HG03575 (cell line): ENCODE data around the gene EXD2.
"Not testable (repeated sequence)": the region's sequence is repeated elsewhere in the genome, so short reads cannot be mapped to it uniquely, and the experiment has no call there.

Experiments
- ATAC-seq: cut with Tn5 transposase; IDR thresholded peaks from one replicate; pipeline ENCODE4 v1.9.1; 2021; ENCODE audit not compliant: unreplicated experiment, insufficient number of reproducible peaks, low FRiP score; ENCODE audit errors: extremely low read depth

EXD2 gene

DNA sequence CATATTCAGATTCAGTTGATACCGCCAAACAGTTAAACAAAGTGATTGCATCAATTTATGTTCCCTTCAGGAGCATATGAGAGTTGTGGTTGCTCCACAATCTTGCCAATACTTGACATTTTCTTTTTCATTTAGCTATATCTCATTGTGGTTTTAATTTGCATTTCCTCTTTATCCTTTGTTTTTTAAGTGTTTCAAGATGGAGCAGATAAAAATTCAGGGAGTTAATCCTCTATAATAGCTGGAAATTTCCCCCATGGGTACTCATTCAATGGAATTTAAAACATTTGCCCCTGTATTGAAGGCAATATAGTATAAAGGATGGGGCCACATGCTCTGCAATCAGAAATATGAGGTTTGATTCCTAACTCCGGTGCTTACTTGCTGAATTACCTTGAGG is 1.1 kb upstream of the EXD2 start:
- ATAC-seq: no peak

DNA sequence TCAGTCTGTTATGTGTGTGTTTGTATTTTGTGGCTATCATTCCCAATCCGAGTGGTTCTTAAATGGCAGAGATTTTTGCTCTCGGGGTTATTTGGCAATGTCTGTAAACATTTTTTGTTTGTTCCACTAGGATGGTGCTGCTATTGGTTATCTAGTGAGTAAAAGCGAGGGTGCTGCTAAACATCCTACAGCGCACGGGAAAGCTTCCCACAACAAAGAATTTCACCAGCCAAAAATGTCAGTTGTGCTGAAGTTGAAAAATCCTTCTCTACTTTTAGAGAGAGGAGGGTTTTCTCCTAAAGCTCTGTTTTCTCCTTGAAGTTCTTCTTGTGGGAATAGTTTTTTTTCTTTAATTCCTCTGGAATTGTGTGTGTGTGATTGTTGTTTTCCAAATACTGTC is 2.4 kb downstream of the EXD2 start:
- no peak for ATAC-seq

DNA sequence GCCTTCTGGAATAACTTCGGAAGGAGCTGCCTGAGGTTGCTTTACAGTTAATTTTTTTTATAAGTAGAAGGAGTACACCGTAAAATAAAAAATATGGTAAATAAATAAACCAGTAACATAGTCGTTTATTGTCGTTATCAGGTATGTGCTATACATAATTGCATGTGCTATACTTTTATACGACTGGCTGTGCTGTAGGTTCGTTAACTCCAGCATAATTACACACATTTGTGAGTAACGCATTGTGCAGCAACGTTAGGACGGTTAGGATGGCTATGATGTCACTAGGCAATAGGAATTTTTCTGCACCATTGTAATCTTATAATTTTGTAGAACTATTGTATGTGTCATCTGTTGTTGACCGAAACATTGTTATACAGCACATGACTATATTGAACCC is 8.5 kb downstream of the EXD2 start:
- ATAC-seq: no peak

DNA sequence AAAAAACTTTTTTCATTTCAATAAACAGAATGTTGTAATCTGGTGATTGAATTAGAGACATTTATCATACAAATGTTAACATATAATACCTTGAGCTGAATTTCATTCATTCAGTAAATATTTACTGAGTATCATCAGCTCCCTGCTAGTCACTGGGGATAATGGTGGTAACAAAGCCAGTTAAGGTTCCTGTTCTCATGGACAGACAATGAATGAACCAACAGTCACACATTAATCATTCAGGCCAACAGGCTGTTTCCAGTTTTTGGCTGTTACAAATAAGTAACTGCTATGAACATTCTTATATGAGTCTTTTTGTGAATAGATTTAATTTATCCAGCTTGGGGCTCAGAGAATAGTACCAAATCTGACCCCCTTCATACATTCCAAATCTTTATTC is 13.5 kb downstream of the EXD2 start:
- no peak for ATAC-seq

DNA sequence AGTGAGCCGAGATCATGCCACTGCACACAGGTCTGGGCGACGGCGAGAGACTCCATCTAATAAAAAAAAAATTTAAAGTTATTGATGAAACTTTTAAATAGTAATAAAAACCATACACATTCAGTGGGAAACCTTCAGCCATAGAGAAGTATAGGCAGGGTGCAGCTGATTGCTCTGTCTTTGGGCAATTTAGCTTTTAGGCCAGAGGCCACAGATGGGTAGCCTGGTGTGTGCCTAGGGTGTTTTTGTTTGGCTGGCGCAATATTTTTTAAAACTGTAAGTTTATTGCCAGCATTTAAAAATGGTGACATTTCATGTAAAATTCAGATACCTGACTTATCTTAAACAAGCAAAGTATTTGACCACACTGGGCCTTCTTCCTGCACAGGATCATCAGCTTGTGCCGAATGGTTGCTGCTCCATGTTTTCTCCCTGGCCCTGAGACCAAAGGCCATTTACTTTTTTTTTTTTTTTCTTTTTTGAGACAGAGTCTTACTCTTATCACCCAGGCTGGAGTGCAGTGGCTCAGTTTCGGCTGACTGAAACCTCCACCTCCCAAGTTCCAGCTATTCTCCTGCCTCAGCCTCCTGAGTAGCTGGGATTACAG is 16.2 kb downstream of the EXD2 start:
- no peak for ATAC-seq

DNA sequence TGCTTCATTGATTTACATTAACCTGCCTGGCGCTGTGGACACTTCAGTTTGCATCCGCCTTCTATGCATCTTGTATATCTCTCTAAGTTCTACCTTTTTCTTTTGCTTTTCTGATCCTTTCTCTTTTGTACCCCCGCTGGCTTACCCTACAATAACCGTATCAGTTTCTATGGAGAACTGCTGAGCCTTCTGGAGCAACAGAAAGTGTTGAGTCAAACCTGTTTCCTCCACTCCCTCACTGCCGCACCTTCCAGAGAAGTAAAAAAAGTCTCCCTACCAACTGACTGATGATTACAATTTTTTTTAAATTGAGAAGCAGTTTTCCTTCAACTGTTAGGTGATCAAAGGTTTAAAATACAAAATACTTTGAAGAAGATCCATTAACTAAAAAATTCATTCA is 17.4 kb downstream of the EXD2 start:
- no peak for ATAC-seq

DNA sequence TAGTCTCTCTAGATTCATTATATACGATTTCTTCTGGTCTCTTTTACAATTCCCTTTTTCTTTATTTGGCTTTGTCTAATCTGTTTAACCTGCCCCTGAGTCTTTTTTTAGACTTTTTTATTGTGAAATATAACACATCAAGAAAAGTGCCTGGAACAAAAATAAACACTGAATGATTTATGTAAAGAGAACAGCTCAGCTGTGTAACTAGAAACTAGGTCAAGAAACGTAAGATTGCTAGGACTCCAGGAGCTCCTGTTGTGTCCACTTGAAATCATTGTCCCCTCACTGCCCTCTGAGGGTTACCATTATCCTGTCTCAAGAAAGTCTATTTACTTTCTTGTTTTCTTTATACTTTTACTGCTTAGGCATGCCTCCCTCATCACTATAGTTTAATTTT is 23.1 kb downstream of the EXD2 start:
- no peak for ATAC-seq

DNA sequence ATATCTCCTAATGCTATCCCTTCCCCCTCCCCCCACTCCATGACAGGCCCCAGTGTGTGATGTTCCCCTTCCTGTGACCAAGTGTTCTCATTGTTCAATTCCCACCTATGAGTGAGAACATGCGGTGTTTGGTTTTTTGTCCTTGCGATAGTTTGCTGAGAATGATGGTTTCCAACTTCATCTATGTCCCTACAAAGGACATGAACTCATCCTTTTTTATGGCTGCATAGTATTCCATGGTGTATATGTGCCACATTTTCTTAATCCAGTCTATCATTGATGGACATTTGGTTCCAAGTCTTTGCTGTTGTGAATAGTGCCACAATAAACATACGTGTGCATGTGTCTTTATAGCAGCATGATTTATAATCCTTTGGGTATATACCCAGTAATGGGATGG is 26.4 kb downstream of the EXD2 start:
- not testable (repeated sequence) for ATAC-seq

DNA sequence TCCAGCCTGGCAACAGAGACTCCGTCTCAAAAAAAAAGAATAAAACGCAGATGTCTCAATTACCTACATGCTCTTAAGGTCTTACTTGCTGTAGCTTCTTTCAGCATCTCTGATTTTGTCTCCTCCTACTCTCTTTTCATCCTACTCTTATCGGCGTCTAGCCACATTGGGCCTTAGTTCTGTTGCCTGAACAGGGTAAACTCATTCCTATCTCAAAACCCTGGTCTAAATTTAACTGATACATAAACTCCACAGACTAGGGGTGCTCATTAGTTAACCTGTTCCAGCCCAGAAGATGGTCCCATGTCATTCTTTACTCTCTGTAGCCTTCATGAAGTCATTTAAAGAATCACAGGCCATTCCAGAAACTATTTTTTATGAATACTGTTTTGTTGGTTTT is 33.6 kb downstream of the EXD2 start:
- ATAC-seq: no peak

DNA sequence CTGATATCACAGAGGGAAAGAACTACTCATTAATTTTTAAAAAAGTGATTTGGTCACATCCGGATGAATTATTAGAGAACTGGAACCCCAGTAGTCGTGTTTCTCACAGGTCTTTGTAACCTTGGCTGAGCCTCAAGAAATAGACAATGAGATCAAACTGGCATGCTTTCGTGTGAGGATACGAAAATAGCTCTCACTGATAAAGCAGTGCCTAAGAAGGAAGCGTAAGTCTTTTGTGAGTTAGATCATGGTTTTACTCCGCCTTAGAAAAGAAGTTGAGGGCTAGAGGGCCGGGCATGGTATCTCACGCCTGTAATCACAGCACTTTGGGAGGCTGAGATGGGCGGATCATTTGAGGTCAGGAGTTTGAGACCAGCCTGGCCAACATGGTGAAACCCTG is 34.9 kb downstream of the EXD2 start:
- no peak for ATAC-seq

DNA sequence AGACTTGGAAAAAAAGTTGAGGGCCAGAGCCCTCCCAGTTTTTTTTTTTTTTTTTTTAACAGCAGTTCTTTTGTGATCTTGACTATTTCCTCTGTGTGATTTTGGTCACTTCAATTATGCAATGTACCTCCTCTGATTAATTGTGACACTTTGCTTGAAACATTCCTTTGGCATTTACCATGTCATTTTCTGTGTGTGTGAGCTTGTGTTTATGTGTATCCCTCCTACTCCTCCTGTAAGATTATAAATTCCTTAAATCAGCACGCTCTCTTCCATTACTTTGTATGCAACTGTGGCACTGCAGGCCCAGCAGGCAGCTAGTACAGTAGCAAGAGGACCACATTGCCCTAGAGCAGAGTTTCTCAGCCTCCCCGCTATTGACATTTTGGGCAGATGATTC is 35.4 kb downstream of the EXD2 start:
- no peak for ATAC-seq

DNA sequence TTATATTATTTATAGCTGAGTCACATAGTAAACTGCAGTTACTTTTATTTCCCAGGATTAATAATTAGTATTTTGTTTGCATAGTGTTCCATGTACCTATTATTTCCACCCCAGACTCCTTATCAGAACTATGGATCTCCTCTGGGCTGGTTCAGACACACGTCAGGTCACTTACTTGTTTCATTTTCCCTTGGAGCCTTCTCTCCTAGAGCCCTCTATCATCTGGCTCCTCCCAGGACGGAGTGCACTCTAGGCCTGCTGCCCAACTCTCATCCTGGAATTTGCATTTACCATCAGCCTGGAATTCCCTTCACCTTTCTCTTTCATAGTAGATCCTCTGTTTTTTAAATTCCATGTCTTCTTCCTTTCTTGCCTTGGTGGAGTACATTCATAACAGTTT is 40.2 kb downstream of the EXD2 start:
- no peak for ATAC-seq

DNA sequence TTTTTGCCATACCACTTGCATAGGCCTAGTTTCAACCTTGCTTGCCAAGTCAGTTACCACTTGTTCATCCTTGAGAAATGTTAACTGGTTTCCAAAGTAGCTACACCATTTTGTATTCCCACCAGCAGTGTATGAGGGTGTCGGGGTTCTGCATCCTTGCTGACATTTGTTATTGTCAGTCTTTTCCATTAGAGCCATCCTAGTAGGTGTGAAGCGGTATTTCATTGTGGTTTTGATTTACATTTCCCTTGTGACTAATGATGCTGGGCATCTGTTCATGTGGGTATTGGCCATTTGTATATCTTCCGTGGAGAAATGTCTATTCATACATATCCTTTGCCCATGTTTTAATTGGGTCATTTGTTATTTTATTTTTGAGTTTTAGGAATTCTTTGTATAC is 41.1 kb downstream of the EXD2 start:
- ATAC-seq: no peak

DNA sequence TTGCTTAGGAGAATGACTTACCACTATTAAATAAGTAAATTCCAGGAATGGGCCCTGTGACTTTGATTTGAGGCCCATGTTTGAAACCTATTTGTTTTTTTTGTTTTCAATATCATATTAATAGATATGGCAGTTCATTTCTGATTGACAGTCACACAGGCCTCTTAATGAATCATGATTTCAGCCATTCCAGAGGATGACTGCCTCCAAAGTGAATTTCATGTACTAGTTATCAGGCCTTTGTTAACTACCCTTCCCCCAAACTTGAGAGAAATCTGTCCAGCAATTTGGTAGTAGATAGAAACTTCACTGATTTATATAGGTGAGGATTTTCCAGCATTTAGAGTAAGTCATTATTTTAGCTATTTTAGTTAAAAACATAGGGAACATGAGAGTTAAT is 42.8 kb downstream of the EXD2 start:
- ATAC-seq: no peak

DNA sequence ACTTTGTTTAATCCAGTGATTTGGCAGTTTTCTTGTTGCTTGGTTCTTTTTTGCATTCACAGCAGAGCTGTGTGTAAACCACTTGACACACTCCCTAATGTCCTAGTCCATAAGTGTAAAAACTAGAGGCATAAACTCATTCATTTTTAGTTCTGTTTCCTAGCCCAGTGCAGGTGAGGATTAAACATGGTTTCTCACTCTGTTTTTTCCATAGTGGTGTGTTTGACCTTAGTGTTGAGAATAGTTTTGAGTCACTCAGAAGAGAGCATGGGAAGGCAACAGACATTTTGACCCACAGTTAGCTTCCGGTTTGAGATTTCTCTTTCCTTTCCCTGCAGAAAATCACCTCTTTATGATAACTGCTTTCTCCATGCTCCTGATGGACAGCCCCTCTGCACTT is 44.4 kb downstream of the EXD2 start:
- ATAC-seq: no peak

DNA sequence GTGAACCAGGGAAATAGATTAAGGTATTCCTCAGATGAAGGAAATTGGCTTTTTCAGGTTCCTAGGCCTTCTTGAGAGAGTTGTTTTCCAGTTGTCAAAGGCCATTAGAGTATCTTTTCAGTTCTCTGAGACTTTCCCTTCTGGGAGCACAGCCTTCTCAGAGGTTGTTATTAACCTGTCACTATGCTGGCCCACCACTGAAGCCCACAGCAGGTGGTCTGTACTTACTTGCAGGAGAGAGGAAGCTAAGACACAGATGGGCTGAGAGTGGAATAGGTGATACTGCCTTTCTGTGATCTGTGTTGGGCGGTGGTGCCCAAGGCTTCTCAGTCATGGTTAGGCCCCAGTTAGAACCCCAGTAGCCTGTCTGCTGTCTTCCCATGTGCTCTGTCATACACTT is 45.8 kb downstream of the EXD2 start:
- no peak for ATAC-seq

DNA sequence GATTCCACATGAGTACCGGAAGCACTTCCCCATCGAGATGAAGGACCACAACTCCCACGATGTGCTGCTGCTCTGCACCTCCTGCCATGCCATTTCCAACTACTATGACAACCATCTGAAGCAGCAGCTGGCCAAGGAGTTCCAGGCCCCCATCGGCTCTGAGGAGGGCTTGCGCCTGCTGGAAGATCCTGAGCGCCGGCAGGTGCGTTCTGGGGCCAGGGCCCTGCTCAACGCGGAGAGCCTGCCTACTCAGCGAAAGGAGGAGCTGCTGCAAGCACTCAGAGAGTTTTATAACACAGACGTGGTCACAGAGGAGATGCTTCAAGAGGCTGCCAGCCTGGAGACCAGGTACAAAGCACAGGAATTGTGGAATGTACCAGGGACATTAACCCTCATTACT is 46.3 kb downstream of the EXD2 start:
- no peak for ATAC-seq

DNA sequence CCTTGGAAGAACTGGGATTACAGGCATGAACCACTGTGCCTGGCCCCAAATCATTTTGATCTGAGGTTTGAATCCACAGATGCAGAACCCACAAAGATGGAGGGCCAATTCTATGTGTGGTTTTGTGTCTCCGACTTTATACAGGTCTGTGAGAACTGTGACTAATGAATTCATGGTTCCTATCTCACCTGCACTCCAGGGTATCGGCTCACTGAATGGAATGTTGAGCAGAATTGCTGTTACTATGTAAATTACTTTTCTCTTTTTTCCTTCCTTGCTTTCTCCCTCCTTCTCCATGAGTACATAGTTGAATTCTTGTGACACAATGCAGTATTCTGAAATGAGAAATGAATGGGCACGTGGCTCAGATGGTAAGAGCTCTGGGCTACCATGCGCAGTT is 47.6 kb downstream of the EXD2 start:
- no peak for ATAC-seq

DNA sequence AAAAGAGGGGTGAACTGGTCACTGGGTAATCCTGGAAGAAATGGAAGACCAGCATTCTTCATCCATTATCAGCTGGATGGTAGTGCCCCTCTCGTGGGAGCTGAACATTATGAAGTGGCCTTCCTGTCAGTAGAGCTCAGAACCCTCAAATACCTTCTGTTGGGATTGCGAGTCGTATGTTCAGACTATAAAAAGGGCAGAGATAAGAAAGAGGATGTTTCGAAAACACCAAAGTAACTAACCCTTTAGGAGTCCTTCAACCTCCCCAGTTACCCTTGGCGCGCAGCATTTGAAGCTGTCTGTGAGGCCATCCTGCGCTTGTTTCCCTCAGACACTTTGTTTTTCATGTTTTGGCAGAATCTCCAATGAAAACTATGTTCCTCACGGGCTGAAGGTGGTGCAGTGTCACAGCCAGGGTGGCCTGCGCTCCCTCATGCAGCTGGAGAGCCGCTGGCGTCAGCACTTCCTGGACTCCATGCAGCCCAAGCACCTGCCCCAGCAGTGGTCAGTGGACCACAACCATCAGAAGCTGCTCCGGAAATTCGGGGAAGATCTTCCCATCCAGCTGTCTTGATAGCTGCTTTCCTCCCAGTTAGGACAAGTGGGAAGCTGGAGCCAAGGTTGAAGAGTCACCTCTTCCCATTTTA is 49.4 kb downstream of the EXD2 start:
- ATAC-seq: no peak

DNA sequence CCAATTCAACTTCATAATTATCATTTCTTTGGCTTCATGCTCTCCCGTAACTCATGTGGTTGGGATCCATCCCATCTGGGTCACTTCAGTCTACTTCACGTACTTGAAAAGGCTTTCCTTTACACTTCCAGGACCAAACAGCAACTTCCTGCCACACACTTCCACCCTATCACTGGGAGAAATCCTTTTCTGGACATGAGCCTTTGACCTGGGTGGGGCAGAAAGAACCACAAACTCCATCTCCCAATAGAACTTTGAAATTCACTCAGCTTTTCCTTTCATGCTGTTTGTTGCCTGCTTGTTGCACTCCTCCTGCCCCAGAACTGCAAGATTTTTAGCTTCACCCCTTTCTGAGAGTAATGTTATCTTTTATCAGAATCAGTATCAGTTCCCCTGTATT is 50.3 kb downstream of the EXD2 start:
- no peak for ATAC-seq
